Neutrophil (primary cell): ENCODE data around the gene CCDC110.

Experiments
- H3K27ac ChIP-seq: fragments of 200-600 bp; sonication (generic); 2 replicates; pipeline ENCODE4 v1.5.1; 2016; ENCODE audit warnings: mild to moderate bottlenecking, moderate library complexity
- H3K27me3 ChIP-seq: fragments of 200-600 bp; sonication (generic); 2 replicates; pipeline ENCODE4 v1.6.0; 2016; ENCODE audit warnings: mild to moderate bottlenecking
- H3K36me3 ChIP-seq: fragments of 200-600 bp; sonication (generic); 2 replicates; pipeline ENCODE4 v1.5.1; 2017
- H3K4me1 ChIP-seq, 2 experiments: fragments of 200-600 bp in 1 of 2; sonication (generic) in 1 of 2; 1 replicate in 1 of 2; 2 replicates in 1 of 2; pipeline versions ENCODE4 v1.5.1 to v1.6.1; 2013 to 2016; ENCODE audit warnings: low read depth in 1 of 2, low read length in 1 of 2, mild to moderate bottlenecking in 1 of 2, moderate library complexity in 1 of 2; ENCODE audit not compliant: control insufficient read depth in 1 of 2, insufficient read depth in 1 of 2
- H3K4me3 ChIP-seq, 2 experiments: fragments of 200-600 bp in 1 of 2; sonication (generic) in 1 of 2; 1 replicate in 1 of 2; 2 replicates in 1 of 2; pipeline ENCODE4 v1.5.1; 2013 to 2016; ENCODE audit warnings: low read depth in 1 of 2, low read length in 1 of 2, mild to moderate bottlenecking in 1 of 2, moderate library complexity in 1 of 2
- H3K9me3 ChIP-seq: fragments of 200-600 bp; sonication (generic); 2 replicates; pipeline ENCODE4 v1.5.1; 2016
- CTCF ChIP-seq: fragments of 200-600 bp; sonication (generic); IDR thresholded peaks from 2 replicates; pipeline ENCODE4 v1.5.1; 2016; ENCODE audit warnings: antibody characterized with exemption

CCDC110 gene

GRCh38 chr4:185404031-185404430, 67.5 kb downstream of the CCDC110 start:
- no peak overlapping the region for H3K4me3 ChIP-seq
- no peak for TF ChIP-seq CTCF
- no peaks in the 10 kb centered on the region for H3K9me3 ChIP-seq
- no peaks in the 10 kb centered on the region for H3K27me3 ChIP-seq
- H3K36me3 ChIP-seq: peaks cover 50% of the 10 kb centered on the region
- H3K27ac ChIP-seq: no peak overlapping the region
- no peaks in the 10 kb centered on the region for H3K4me1 ChIP-seq

- H3K27ac ChIP-seq: no peak overlapping the region
- peaks cover 16% of the 10 kb centered on the region for H3K27me3 ChIP-seq
- no peaks in the 10 kb centered on the region for H3K9me3 ChIP-seq
- peaks cover 44% of the 10 kb centered on the region for H3K36me3 ChIP-seq
- peaks cover 17 to 19% of the 10 kb centered on the region in 2 experiments for H3K4me1 ChIP-seq
- TF ChIP-seq CTCF: no peak
- no peak overlapping the region for H3K4me3 ChIP-seq
Observed at GRCh38 chr4:185399466-185399865, 72.1 kb downstream of the CCDC110 start.

- peaks cover 24% of the 10 kb centered on the region for H3K27me3 ChIP-seq
- H3K9me3 ChIP-seq: no peaks in the 10 kb centered on the region
- TF ChIP-seq CTCF: no peak
- no peak overlapping the region for H3K4me3 ChIP-seq
- no peak overlapping the region for H3K27ac ChIP-seq
- H3K4me1 ChIP-seq: peaks cover 17 to 19% of the 10 kb centered on the region in 2 experiments
- H3K36me3 ChIP-seq: peaks cover 44% of the 10 kb centered on the region
Observed at GRCh38 chr4:185398618-185399017, 72.9 kb downstream of the CCDC110 start.

GRCh38 chr4:185396724-185397385, 74.7 kb downstream of the CCDC110 start, which contains the start of gene ANKRD37:
Gene ANKRD37, plus strand, starts transcription at chr4:185396841. Its CDS starts 83 bp downstream, at chr4:185396924.
- Histone ChIP-seq H3K4me3 (peak within 1 kb of the TSS; percentile 96 to 99), H3K4me1 (peaks cover 17 to 19% of the 10 kb centered on the region in 2 experiments), H3K27ac (peak within 1 kb of the TSS; percentile 94), H3K36me3 (peaks cover 29% of the 10 kb centered on the region), H3K9me3 (no peaks in the 10 kb centered on the region), H3K27me3 (peaks cover 40% of the 10 kb centered on the region)
- no peak for TF ChIP-seq CTCF

- H3K4me1 ChIP-seq: peaks cover 17 to 19% of the 10 kb centered on the region in 2 experiments
- H3K36me3 ChIP-seq: peaks cover 23% of the 10 kb centered on the region
- peak overlapping the region; percentile 96 to 99 for H3K4me3 ChIP-seq
- no peak for TF ChIP-seq CTCF
- no peaks in the 10 kb centered on the region for H3K9me3 ChIP-seq
- H3K27ac ChIP-seq: peak overlapping the region; percentile 94
- H3K27me3 ChIP-seq: peaks cover 47% of the 10 kb centered on the region
Observed at GRCh38 chr4:185395956-185396723, 75.4 kb downstream of the CCDC110 start.
